ENCODE data around the gene GPC6.

GPC6 gene

DNA sequence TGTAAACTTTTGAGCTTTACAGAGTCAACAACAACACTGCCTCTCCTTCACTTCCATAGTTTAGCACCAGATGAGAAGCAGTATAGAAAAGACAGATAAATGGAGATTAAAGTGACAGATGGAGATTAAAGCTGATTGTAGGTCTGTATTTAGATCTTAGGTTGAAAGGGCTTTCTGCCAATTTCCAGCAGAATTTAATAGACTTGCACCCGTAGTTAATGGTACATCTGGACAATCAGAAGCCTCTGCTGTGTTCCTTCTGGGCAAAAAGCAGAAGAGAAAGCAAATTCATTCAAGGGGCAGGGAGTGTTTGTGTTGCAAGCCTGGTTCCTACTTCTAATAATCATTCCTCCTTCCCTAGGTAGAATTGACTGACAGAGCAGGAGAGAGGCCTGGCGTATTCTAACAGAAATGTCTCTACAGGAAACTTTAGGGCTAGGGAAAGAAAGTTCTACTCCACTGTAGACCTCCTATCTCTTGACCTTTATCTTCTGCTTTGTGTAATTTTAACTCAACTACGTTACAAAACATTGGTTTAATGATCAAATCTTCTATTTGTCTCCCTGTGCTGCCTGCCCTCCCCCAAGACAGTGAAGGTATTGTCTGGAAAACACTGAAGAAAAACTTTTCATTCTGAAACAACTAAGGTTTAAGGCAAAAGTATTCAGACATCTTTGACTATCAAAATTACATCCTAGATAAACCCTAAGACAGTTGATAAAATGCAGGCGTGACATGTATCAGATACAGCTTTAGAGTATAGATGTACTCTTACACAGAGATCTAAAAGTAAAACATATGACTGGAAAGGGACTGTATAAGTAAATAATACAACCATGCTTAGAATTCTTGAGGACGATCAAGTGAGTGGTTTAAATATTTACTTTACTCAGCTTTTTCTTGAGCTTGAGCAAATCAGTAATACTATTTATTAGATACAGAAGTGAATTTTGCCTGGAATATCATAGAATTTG is 44.4 kb downstream of the GPC6 start:
- no peak for DNase-seq
- Histone ChIP-seq H3K36me3 (ENCODE audit: control insufficient read depth in 4 of 4, insufficient read depth in 4 of 4, low read length in 3 of 4) (no peaks in the 10 kb centered on the region), H3K9me3 (ENCODE audit: control extremely low read depth in 1 of 5, control insufficient read depth in 4 of 5, insufficient read depth in 2 of 5, low read depth in 1 of 5, low read length in 4 of 5) (no peaks in the 10 kb centered on the region), H3K4me3 (ENCODE audit: control insufficient read depth in 1 of 7, extremely low read depth in 1 of 7, insufficient read depth in 4 of 7, low read depth in 2 of 7, low read length in 6 of 7) (no peak overlapping the region), H3K27me3 (replicated peaks in 2 of 5; ENCODE audit: control insufficient read depth in 4 of 5, insufficient read depth in 5 of 5, low read length in 4 of 5) (no peaks in the 10 kb centered on the region), H3K27ac (ENCODE audit: insufficient read depth in 1 of 2, low read depth in 1 of 2, low read length in 2 of 2, poor library complexity in 1 of 2, severe bottlenecking in 2 of 2) (no peak overlapping the region), H3K4me1 (ENCODE audit: control extremely low read depth in 1 of 4, control insufficient read depth in 4 of 4, insufficient read depth in 4 of 4, low read length in 3 of 4) (no peaks in the 10 kb centered on the region)
- ChIA-PET POLR2A (no interaction called here), CTCF (no interaction called here)
- WGBS (ENCODE audit: insufficient coverage): 70% methylated on average over 2 of the region's 5 CpGs

DNA sequence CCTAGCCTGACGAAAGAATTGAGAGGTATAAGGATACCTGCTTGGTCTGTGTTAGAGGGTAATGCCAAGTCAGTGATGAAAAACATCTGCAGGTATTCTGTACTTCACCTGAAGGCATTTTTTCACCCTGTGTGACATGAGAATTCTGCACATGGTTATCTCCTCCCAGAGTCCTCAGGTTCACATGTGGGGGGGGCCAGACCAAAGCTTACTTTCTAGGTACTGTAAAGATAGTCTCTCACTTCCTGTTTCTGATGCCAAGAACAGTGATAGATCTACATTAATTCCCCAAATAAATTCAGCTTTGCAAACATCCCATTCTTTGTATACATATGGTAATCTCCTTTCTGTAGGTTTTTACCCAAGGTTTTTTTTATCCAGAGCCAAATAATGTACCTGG is 53.4 kb downstream of the GPC6 start:
- H3K27ac ChIP-seq (ENCODE audit: insufficient read depth in 1 of 2, low read depth in 1 of 2, low read length in 2 of 2, poor library complexity in 1 of 2, severe bottlenecking in 2 of 2): no peak overlapping the region
- ChIA-PET CTCF (no interaction called here), POLR2A (no interaction called here)
- no peaks in the 10 kb centered on the region for H3K9me3 ChIP-seq (ENCODE audit: control extremely low read depth in 1 of 5, control insufficient read depth in 4 of 5, insufficient read depth in 2 of 5, low read depth in 1 of 5, low read length in 4 of 5)
- H3K4me3 ChIP-seq (ENCODE audit: control insufficient read depth in 1 of 7, extremely low read depth in 1 of 7, insufficient read depth in 4 of 7, low read depth in 2 of 7, low read length in 6 of 7): no peak overlapping the region
- no peak for DNase-seq
- H3K36me3 ChIP-seq (ENCODE audit: control insufficient read depth in 4 of 4, insufficient read depth in 4 of 4, low read length in 3 of 4): no peaks in the 10 kb centered on the region
- H3K4me1 ChIP-seq (ENCODE audit: control extremely low read depth in 1 of 4, control insufficient read depth in 4 of 4, insufficient read depth in 4 of 4, low read length in 3 of 4): no peaks in the 10 kb centered on the region
- WGBS (ENCODE audit: insufficient coverage): 100% methylated on average over 1 of the region's 1 CpG
- H3K27me3 ChIP-seq (replicated peaks in 2 of 5; ENCODE audit: control insufficient read depth in 4 of 5, insufficient read depth in 5 of 5, low read length in 4 of 5): no peaks in the 10 kb centered on the region

DNA sequence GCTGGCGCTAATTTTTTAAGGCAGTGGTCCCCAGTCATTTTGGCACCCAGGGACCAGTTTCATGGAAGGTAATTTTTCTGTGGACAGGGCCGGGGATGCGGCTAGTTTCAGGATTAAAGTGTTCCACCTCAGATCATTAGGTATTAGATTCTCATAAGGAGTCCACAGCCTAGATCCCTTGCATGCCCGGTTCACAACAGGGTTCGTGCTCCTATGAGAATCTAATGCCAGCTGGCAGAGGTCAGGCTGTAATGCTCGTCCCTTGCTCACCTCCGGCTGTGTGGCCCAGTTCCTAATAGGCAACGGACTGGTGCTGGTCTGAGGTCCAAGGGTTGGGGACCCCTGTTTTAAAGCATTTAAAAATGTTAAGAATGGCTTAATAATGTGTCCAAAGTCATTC is 54.1 kb downstream of the GPC6 start:
- no peak for DNase-seq
- no peaks in the 10 kb centered on the region for H3K27me3 ChIP-seq (replicated peaks in 2 of 5; ENCODE audit: control insufficient read depth in 4 of 5, insufficient read depth in 5 of 5, low read length in 4 of 5)
- no peaks in the 10 kb centered on the region for H3K36me3 ChIP-seq (ENCODE audit: control insufficient read depth in 4 of 4, insufficient read depth in 4 of 4, low read length in 3 of 4)
- WGBS (ENCODE audit: insufficient coverage): 98% methylated on average over 5 of the region's 8 CpGs
- no peak overlapping the region for H3K4me3 ChIP-seq (ENCODE audit: control insufficient read depth in 1 of 7, extremely low read depth in 1 of 7, insufficient read depth in 4 of 7, low read depth in 2 of 7, low read length in 6 of 7)
- H3K4me1 ChIP-seq (ENCODE audit: control extremely low read depth in 1 of 4, control insufficient read depth in 4 of 4, insufficient read depth in 4 of 4, low read length in 3 of 4): no peaks in the 10 kb centered on the region
- POLR2A ChIA-PET: no interaction called here
- no peaks in the 10 kb centered on the region for H3K9me3 ChIP-seq (ENCODE audit: control extremely low read depth in 1 of 5, control insufficient read depth in 4 of 5, insufficient read depth in 2 of 5, low read depth in 1 of 5, low read length in 4 of 5)
- H3K27ac ChIP-seq (ENCODE audit: insufficient read depth in 1 of 2, low read depth in 1 of 2, low read length in 2 of 2, poor library complexity in 1 of 2, severe bottlenecking in 2 of 2): no peak overlapping the region
- CTCF ChIA-PET: no interaction called here

DNA sequence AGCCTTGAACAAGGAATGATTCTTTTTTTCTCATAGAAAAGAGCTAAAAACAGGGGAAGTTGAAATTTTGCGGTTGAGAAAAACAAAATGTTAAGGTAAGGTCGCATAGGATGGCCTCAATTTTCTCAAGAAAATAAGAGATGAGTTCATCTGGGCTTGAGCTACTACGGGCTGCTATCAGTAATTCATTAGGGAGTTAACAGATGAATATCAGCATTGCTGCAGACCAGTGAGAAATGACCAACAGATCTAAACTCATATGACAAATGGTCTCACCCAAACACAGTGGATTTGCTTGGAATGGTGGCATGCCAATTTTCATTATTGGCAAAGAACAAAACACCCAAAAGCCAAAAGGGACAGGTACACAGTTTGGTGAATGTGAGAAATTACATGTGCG is 56.6 kb downstream of the GPC6 start:
- no peaks in the 10 kb centered on the region for H3K9me3 ChIP-seq (ENCODE audit: control extremely low read depth in 1 of 5, control insufficient read depth in 4 of 5, insufficient read depth in 2 of 5, low read depth in 1 of 5, low read length in 4 of 5)
- H3K27me3 ChIP-seq (replicated peaks in 2 of 5; ENCODE audit: control insufficient read depth in 4 of 5, insufficient read depth in 5 of 5, low read length in 4 of 5): no peaks in the 10 kb centered on the region
- 83% methylated on average over 3 of the region's 4 CpGs for WGBS (ENCODE audit: insufficient coverage)
- DNase-seq: no peak
- no peaks in the 10 kb centered on the region for H3K4me1 ChIP-seq (ENCODE audit: control extremely low read depth in 1 of 4, control insufficient read depth in 4 of 4, insufficient read depth in 4 of 4, low read length in 3 of 4)
- H3K4me3 ChIP-seq (ENCODE audit: control insufficient read depth in 1 of 7, extremely low read depth in 1 of 7, insufficient read depth in 4 of 7, low read depth in 2 of 7, low read length in 6 of 7): no peak overlapping the region
- no peak overlapping the region for H3K27ac ChIP-seq (ENCODE audit: insufficient read depth in 1 of 2, low read depth in 1 of 2, low read length in 2 of 2, poor library complexity in 1 of 2, severe bottlenecking in 2 of 2)
- no peaks in the 10 kb centered on the region for H3K36me3 ChIP-seq (ENCODE audit: control insufficient read depth in 4 of 4, insufficient read depth in 4 of 4, low read length in 3 of 4)
- CTCF ChIA-PET: no interaction called here
- POLR2A ChIA-PET: no interaction called here

DNA sequence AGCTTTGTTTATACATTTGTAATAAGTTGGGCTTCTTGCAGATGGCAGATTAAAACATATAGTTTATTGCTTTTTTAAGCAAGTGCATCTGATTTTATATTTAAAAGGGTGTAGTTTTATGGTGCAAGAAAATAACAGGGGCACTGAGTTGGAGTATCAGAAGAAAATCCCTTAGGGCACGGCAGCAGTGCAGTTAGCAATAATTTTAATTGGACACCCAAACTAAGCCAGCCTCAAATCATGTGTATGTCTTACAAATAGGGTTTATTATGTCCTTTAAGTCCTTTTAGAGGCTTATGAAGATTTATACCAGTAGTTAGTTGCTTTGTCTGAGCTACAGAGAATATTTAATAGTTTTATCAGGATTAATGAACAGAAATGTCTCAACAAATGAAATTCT is 57.5 kb downstream of the GPC6 start:
- ChIA-PET CTCF (no interaction called here), POLR2A (no interaction called here)
- Histone ChIP-seq H3K27ac (ENCODE audit: insufficient read depth in 1 of 2, low read depth in 1 of 2, low read length in 2 of 2, poor library complexity in 1 of 2, severe bottlenecking in 2 of 2) (no peak overlapping the region), H3K4me1 (ENCODE audit: control extremely low read depth in 1 of 4, control insufficient read depth in 4 of 4, insufficient read depth in 4 of 4, low read length in 3 of 4) (no peaks in the 10 kb centered on the region), H3K27me3 (replicated peaks in 2 of 5; ENCODE audit: control insufficient read depth in 4 of 5, insufficient read depth in 5 of 5, low read length in 4 of 5) (no peaks in the 10 kb centered on the region), H3K36me3 (ENCODE audit: control insufficient read depth in 4 of 4, insufficient read depth in 4 of 4, low read length in 3 of 4) (no peaks in the 10 kb centered on the region), H3K4me3 (ENCODE audit: control insufficient read depth in 1 of 7, extremely low read depth in 1 of 7, insufficient read depth in 4 of 7, low read depth in 2 of 7, low read length in 6 of 7) (no peak overlapping the region), H3K9me3 (ENCODE audit: control extremely low read depth in 1 of 5, control insufficient read depth in 4 of 5, insufficient read depth in 2 of 5, low read depth in 1 of 5, low read length in 4 of 5) (no peaks in the 10 kb centered on the region)
- no peak for DNase-seq
- no CpG with 5 or more reads among the region's 1 CpG for WGBS (ENCODE audit: insufficient coverage)

DNA sequence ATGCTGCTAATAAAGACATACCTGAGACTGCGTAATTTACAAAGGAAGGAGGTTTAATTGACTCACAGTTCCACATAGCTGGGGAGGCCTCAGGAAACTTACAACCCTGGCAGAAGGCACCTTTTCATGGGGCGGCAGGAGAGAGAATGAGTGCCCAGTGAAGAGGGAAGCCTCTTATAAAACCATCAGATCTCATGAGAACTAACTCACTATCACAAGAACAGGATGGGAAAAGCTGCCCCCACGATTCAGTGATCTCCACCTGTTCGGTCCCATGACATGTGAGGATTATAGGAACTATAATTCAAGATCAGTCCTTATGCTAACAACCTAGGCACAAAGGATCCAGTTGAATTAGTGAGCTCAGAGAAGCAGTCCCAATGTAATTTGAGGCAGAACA is 59.4 kb downstream of the GPC6 start:
- Histone ChIP-seq H3K27ac (ENCODE audit: insufficient read depth in 1 of 2, low read depth in 1 of 2, low read length in 2 of 2, poor library complexity in 1 of 2, severe bottlenecking in 2 of 2) (no peak overlapping the region), H3K4me3 (ENCODE audit: control insufficient read depth in 1 of 7, extremely low read depth in 1 of 7, insufficient read depth in 4 of 7, low read depth in 2 of 7, low read length in 6 of 7) (no peak overlapping the region), H3K27me3 (replicated peaks in 2 of 5; ENCODE audit: control insufficient read depth in 4 of 5, insufficient read depth in 5 of 5, low read length in 4 of 5) (no peaks in the 10 kb centered on the region), H3K36me3 (ENCODE audit: control insufficient read depth in 4 of 4, insufficient read depth in 4 of 4, low read length in 3 of 4) (no peaks in the 10 kb centered on the region), H3K4me1 (ENCODE audit: control extremely low read depth in 1 of 4, control insufficient read depth in 4 of 4, insufficient read depth in 4 of 4, low read length in 3 of 4) (no peaks in the 10 kb centered on the region), H3K9me3 (ENCODE audit: control extremely low read depth in 1 of 5, control insufficient read depth in 4 of 5, insufficient read depth in 2 of 5, low read depth in 1 of 5, low read length in 4 of 5) (no peaks in the 10 kb centered on the region)
- 81% methylated on average over 3 of the region's 4 CpGs for WGBS (ENCODE audit: insufficient coverage)
- DNase-seq: no peak
- ChIA-PET POLR2A (no interaction called here), CTCF (no interaction called here)

DNA sequence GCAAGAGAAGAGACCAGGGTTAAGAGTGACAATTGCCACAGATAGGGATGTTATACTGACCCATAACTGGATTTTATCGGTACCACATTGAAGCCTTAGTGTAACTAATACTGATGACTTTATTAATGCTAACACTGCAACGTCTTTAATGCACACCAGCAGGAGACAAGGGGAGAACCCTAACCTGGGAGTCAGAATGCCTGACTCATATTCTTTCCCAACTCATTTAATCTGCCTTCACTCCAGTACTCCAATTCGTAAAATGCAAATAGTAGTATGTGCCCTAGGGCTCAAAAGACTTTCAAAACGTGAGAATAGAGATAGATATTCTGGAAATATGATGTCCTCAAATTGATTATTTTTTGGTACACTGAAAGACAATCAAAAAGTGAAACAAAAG is 62.4 kb downstream of the GPC6 start:
- ChIA-PET CTCF (no interaction called here), POLR2A (no interaction called here)
- no peaks in the 10 kb centered on the region for H3K4me1 ChIP-seq (ENCODE audit: control extremely low read depth in 1 of 4, control insufficient read depth in 4 of 4, insufficient read depth in 4 of 4, low read length in 3 of 4)
- no peaks in the 10 kb centered on the region for H3K9me3 ChIP-seq (ENCODE audit: control extremely low read depth in 1 of 5, control insufficient read depth in 4 of 5, insufficient read depth in 2 of 5, low read depth in 1 of 5, low read length in 4 of 5)
- H3K4me3 ChIP-seq (ENCODE audit: control insufficient read depth in 1 of 7, extremely low read depth in 1 of 7, insufficient read depth in 4 of 7, low read depth in 2 of 7, low read length in 6 of 7): no peak overlapping the region
- no peaks in the 10 kb centered on the region for H3K27me3 ChIP-seq (replicated peaks in 2 of 5; ENCODE audit: control insufficient read depth in 4 of 5, insufficient read depth in 5 of 5, low read length in 4 of 5)
- WGBS (ENCODE audit: insufficient coverage): 83% methylated on average over 2 of the region's 4 CpGs
- no peak overlapping the region for H3K27ac ChIP-seq (ENCODE audit: insufficient read depth in 1 of 2, low read depth in 1 of 2, low read length in 2 of 2, poor library complexity in 1 of 2, severe bottlenecking in 2 of 2)
- no peak for DNase-seq
- H3K36me3 ChIP-seq (ENCODE audit: control insufficient read depth in 4 of 4, insufficient read depth in 4 of 4, low read length in 3 of 4): no peaks in the 10 kb centered on the region

Measured in common myeloid progenitor, CD34-positive (primary cell).